K562 (cell line): ENCODE results near the gene NOL4L. TPM values are rescaled to one million over a fixed set of nuclear protein-coding genes. Genes with fewer than 3 reads are reported as not detected.

Source experiments
- CEBPZ ChIP-seq: fragments of 150-350 bp; IDR thresholded peaks from 2 replicates; pipeline ENCODE4 v1.6.1; 2014; ENCODE audit warnings: low read depth, mild to moderate bottlenecking, low read length, borderline replicate concordance
- CLOCK ChIP-seq: fragments of 250-450 bp; sonication (Bioruptor Pico); IDR thresholded peaks from 2 replicates; pipeline ENCODE4 v1.4.0; 2020; ENCODE audit warnings: mild to moderate bottlenecking, moderate library complexity, borderline replicate concordance
- PPARD ChIP-seq: fragments of 250-450 bp; sonication (Bioruptor Pico); IDR thresholded peaks from 2 replicates; pipeline ENCODE4 v1.8.0; 2022; ENCODE audit warnings: inconsistent platforms, mild to moderate bottlenecking, moderate library complexity
- USF1 ChIP-seq: sonication (generic); formaldehyde crosslinking; IDR thresholded peaks from 2 replicates; pipeline ENCODE4 v1.9.0; 2022; ENCODE audit warnings: mild to moderate bottlenecking, missing genetic modification reagents
- ZNF592 ChIP-seq: fragments of 450-650 bp; IDR thresholded peaks from 2 replicates; pipeline ENCODE4 v1.6.1; 2017; ENCODE audit warnings: antibody characterized with exemption, mild to moderate bottlenecking
- polyA plus RNA-seq, 8 experiments: library from polyadenylated mRNA; depleted of rRNA in 4 of 8; stranded (reverse) in 5 of 8; unstranded in 3 of 8; fragments of >200 nt; fragmentation: Nextera tagmentation in 2 of 8; fragmentation: Illumina TruSeq in 1 of 8; extraction: Ambion mirVana in 2 of 8; extraction: Trizol in 1 of 8; gene quantifications; 2 replicates each; pipeline versions ENCODE4 v1.2.1 to v1.2.3, GENCODE V29; 2011 to 2014; ENCODE audit warnings: inconsistent platforms in 1 of 8, missing spikeins in 1 of 8
- total RNA-seq, 7 experiments: library from RNA; depleted of rRNA in 6 of 7; stranded (reverse); fragments of >200 nt in 6 of 7; fragmentation: Illumina TruSeq in 2 of 7; extraction: Trizol in 2 of 7; gene quantifications; 2 replicates each; pipeline versions ENCODE4 v1.2.1 to v1.2.3, GENCODE V29; 2011 to 2021; ENCODE audit warnings: low replicate concordance in 1 of 7

NOL4L gene
- total and polyA plus RNA-seq, 9 of the 15 experiments (the other 6 are each of a cell fraction or from before 2014, with no cell fraction given) = 5.1 to 36.2 (median 13.6) TPM

- no peak for TF ChIP-seq CEBPZ
- TF ChIP-seq ZNF592 = 0 out of 2 replicates have a peak, but pooled peaks have one; percentile 6
- TF ChIP-seq USF1 (CRISPR knock-in tag) = peak; percentile 48
- no peak for TF ChIP-seq PPARD
- no peak for TF ChIP-seq CLOCK
Measured at GRCh38 chr20:32474009-32474716, 111.0 kb downstream of the NOL4L start (continued).
